Activated naive CD4-positive, alpha-beta T cell treated with anti-CD3 and anti-CD28 coated beads, Interleukin-2, amount 10 ng/mL, durations not matched to agents 5 hours and 36 hours (primary cell): ENCODE measurements around the gene TTC29. TPM values are rescaled to one million over a fixed set of nuclear protein-coding genes. Genes with fewer than 3 reads are reported as not detected.

Experiments
- total RNA-seq, 2 experiments: library from RNA; stranded (reverse); gene quantifications; one replicate each; pipeline ENCODE4 v1.2.3, GENCODE V29; 2021

The TTC29 gene
- total RNA-seq, result not detected

GRCh38 chr4:146945556-146946374 is at the start of gene TTC29:
Gene TTC29, minus strand, starts transcription at chr4:146945864. Its CDS starts 5,969 bp downstream, at chr4:146939895.

